Peyer's patch (tissue), 4 donors: ENCODE measurements around the gene SLC43A3. TPM values are rescaled to one million over a fixed set of nuclear protein-coding genes. Genes with fewer than 3 reads are reported as not detected.

ENCODE experiments used
- DNase-seq, 3 donors: peaks; one replicate each; pipeline ENCODE4 v3.0.0-alpha.2; 2017 to 2019
- H3K27ac ChIP-seq, 4 donors: fragments of 200-600 bp; sonication (generic); one replicate each; pipeline ENCODE4 v1.5.1; 2016 to 2019
- H3K27me3 ChIP-seq, 2 donors: fragments of 200-600 bp; sonication (generic); one replicate each; pipeline ENCODE4 v1.5.1; 2019
- H3K36me3 ChIP-seq, 3 donors: fragments of 200-600 bp; sonication (generic); one replicate each; pipeline ENCODE4 v1.5.1; 2016 to 2019
- H3K4me1 ChIP-seq, 4 donors: fragments of 200-600 bp; sonication (generic); one replicate each; pipeline ENCODE4 v1.5.1; 2016 to 2019
- H3K4me3 ChIP-seq, 4 donors: fragments of 200-600 bp; sonication (generic); 1 replicate in 3 of 4; 2 replicates in 1 of 4; pipeline ENCODE4 v1.5.1; 2016 to 2019; ENCODE audit warnings: mild to moderate bottlenecking in 1 of 4
- H3K9me3 ChIP-seq, 4 donors: fragments of 200-600 bp; sonication (generic); one replicate each; pipeline ENCODE4 v1.5.1; 2016 to 2019; ENCODE audit warnings: mild to moderate bottlenecking in 1 of 4
- CTCF ChIP-seq, 6 experiments: fragments of 450-650 bp in 4 of 6; fragments of 200-600 bp in 2 of 6; sonication (generic) in 1 of 6; IDR thresholded peaks; one replicate each; pipeline ENCODE4 v1.5.1; 2017 to 2019; ENCODE audit warnings: antibody characterized with exemption in 6 of 6, mild to moderate bottlenecking in 3 of 6, moderate library complexity in 1 of 6
- POLR2A ChIP-seq, 2 donors: fragments of 450-650 bp; IDR thresholded peaks; one replicate each; pipeline ENCODE4 v1.5.1; 2017; ENCODE audit warnings: antibody characterized with exemption in 2 of 2, mild to moderate bottlenecking in 2 of 2, moderate library complexity in 2 of 2
- total RNA-seq, 4 donors: library from RNA; depleted of rRNA; stranded (reverse); fragments of >200 nt; gene quantifications; one replicate each; pipeline ENCODE4 v1.1.0, GENCODE V29; 2016

Gene SLC43A3
- total RNA-seq, 4 donors from 2014 or later, result 5.1 to 38.8 (median 17.6) TPM

GRCh38 chr11:57391111-57391510, 35.8 kb downstream of the SLC43A3 start:
- Histone ChIP-seq H3K9me3 (no peaks in the 10 kb centered on the region), H3K36me3 (no peaks in the 10 kb centered on the region), H3K27ac (no peak overlapping the region), H3K4me1 (no peaks in the 10 kb centered on the region), H3K27me3 (no peaks in the 10 kb centered on the region), H3K4me3 (no peak overlapping the region)
- TF ChIP-seq CTCF (IDR thresholded peaks at IDR 0.05) (no peak), POLR2A (IDR thresholded peaks at IDR 0.05) (no peak)
- no peak for DNase-seq

GRCh38 chr11:57390535-57390934, 36.4 kb downstream of the SLC43A3 start, which contains the start of gene PRG2:
Gene PRG2 (minus strand): TSS chr11:57390650. CDS start chr11:57389944, 706 bp downstream.
- no peak for TF ChIP-seq CTCF (IDR thresholded peaks at IDR 0.05)
- TF ChIP-seq POLR2A (IDR thresholded peaks at IDR 0.05), result no peak
- Histone ChIP-seq H3K36me3 (no peaks in the 10 kb centered on the region), H3K27ac (no peak within 1 kb of the TSS), H3K4me3 (no peak within 1 kb of the TSS), H3K27me3 (no peaks in the 10 kb centered on the region), H3K4me1 (no peaks in the 10 kb centered on the region), H3K9me3 (no peaks in the 10 kb centered on the region)
- DNase-seq, result no peak

GRCh38 chr11:57387289-57388030, 39.5 kb downstream of the SLC43A3 start:
- no peaks in the 10 kb centered on the region for H3K4me1 ChIP-seq
- H3K36me3 ChIP-seq, result no peaks in the 10 kb centered on the region
- H3K4me3 ChIP-seq, result no peak overlapping the region
- DNase-seq, result no peak
- no peaks in the 10 kb centered on the region for H3K9me3 ChIP-seq
- no peak overlapping the region for H3K27ac ChIP-seq
- no peaks in the 10 kb centered on the region for H3K27me3 ChIP-seq
- TF ChIP-seq CTCF (IDR thresholded peaks at IDR 0.05), result no peak
- no peak for TF ChIP-seq POLR2A (IDR thresholded peaks at IDR 0.05)

- H3K27me3 ChIP-seq, result no peaks in the 10 kb centered on the region
- H3K4me3 ChIP-seq, result no peak overlapping the region
- no peak for DNase-seq
- TF ChIP-seq POLR2A (IDR thresholded peaks at IDR 0.05) (no peak), CTCF (IDR thresholded peaks at IDR 0.05) (no peak)
- H3K9me3 ChIP-seq, result no peaks in the 10 kb centered on the region
- H3K4me1 ChIP-seq, result no peaks in the 10 kb centered on the region
- no peak overlapping the region for H3K27ac ChIP-seq
- H3K36me3 ChIP-seq, result no peaks in the 10 kb centered on the region
Observed at GRCh38 chr11:57386178-57386940, 40.6 kb downstream of the SLC43A3 start.

GRCh38 chr11:57380975-57381374, 45.9 kb downstream of the SLC43A3 start, which contains the start of gene PRG3:
Gene PRG3 (minus strand): TSS chr11:57381150. CDS start chr11:57380708, 442 bp downstream.
- no peak within 1 kb of the TSS for H3K27ac ChIP-seq
- H3K4me3 ChIP-seq, result no peak within 1 kb of the TSS
- H3K9me3 ChIP-seq, result no peaks in the 10 kb centered on the region
- TF ChIP-seq POLR2A (IDR thresholded peaks at IDR 0.05) (no peak), CTCF (IDR thresholded peaks at IDR 0.05) (no peak)
- no peak for DNase-seq
- H3K36me3 ChIP-seq, result no peaks in the 10 kb centered on the region
- H3K4me1 ChIP-seq, result no peaks in the 10 kb centered on the region
- H3K27me3 ChIP-seq, result no peaks in the 10 kb centered on the region
